ENCODE data around the gene CLCN6. TPM values are rescaled to one million over a fixed set of nuclear protein-coding genes. Genes with fewer than 3 reads are reported as not detected.

CLCN6 gene
- total and polyA plus RNA-seq, 2 donors from 2014 or later = 7.1 to 26.0 TPM

DNA sequence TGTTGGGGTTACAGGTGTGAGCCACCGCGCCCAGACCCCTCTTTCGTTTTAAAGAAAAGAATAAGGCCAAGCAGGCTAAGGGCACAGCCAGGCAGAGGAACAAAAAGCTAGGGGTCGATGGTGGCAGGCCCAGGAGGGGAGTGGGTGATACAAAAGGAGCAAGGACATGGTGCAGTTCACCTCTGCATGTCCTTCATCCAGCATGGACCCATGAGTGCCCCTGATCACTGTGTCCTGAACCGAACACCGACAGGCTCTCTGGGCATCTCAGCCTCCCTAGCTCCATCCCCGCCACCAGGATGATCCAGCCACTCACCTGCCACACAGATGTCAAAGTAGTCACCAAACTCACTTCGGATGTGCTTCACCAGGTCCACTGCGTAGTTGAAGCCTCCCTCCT, 6.1 kb upstream of the CLCN6 start:
- FAIRE-seq (no peak), DNase-seq (peak in 1 of 5 donors; percentile 38)
- intact Hi-C loops (cut with DNase I) = no loop called here
- Histone ChIP-seq H3K4me3 (ENCODE audit: low read length in 3 of 3) (no peak overlapping the region), H3K9ac (ENCODE audit: low read length in 3 of 3) (no peak overlapping the region), H3K36me3 (ENCODE audit: control insufficient read depth in 2 of 3, insufficient read depth in 3 of 3, low read length in 3 of 3) (peaks cover 0 to 30% (median 24%) of the 10 kb centered on the region in 3 donors), H3K27ac (ENCODE audit: low read depth in 2 of 2, low read length in 2 of 2) (no peak overlapping the region), H3K27me3 (ENCODE audit: control insufficient read depth, insufficient read depth, low read length) (no peaks in the 10 kb centered on the region), H3K9me3 (ENCODE audit: control insufficient read depth in 2 of 3, insufficient read depth in 1 of 3, low read length in 3 of 3) (no peaks in the 10 kb centered on the region), H3K4me1 (ENCODE audit: control insufficient read depth in 2 of 3, insufficient read depth in 2 of 3, low read depth in 1 of 3, low read length in 3 of 3) (peaks cover 11 to 46% (median 28%) of the 10 kb centered on the region in 3 donors)
- TF ChIP-seq, protein P1, sequence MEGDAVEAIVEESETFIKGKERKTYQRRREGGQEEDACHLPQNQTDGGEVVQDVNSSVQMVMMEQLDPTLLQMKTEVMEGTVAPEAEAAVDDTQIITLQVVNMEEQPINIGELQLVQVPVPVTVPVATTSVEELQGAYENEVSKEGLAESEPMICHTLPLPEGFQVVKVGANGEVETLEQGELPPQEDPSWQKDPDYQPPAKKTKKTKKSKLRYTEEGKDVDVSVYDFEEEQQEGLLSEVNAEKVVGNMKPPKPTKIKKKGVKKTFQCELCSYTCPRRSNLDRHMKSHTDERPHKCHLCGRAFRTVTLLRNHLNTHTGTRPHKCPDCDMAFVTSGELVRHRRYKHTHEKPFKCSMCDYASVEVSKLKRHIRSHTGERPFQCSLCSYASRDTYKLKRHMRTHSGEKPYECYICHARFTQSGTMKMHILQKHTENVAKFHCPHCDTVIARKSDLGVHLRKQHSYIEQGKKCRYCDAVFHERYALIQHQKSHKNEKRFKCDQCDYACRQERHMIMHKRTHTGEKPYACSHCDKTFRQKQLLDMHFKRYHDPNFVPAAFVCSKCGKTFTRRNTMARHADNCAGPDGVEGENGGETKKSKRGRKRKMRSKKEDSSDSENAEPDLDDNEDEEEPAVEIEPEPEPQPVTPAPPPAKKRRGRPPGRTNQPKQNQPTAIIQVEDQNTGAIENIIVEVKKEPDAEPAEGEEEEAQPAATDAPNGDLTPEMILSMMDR (IDR thresholded peaks at IDR 0.05; ENCODE audit: borderline replicate concordance, extremely low read depth, insufficient read depth) = no peak

DNA sequence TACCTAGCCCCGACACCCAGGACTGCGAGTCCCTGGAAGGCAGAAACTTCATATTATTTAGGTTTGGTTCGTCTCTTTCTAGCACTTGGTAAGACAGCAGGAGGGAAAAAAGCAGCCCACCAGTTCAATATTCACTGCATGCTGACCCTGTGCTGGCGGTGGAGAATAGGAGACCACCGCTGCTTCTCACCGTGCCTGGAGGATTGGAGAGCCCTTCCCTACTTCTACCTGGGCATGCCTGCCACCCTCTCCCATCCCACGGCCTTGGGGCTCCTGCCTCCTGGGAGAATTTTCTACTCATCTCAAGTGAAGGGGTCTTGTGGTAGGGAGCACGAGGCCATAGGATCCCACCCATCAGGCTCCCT, 5.6 kb upstream of the CLCN6 start:
- intact Hi-C loops (cut with DNase I) = no loop called here
- H3K9me3 ChIP-seq (ENCODE audit: control insufficient read depth in 2 of 3, insufficient read depth in 1 of 3, low read length in 3 of 3) = no peaks in the 10 kb centered on the region
- peaks cover 0 to 25% (median 19%) of the 10 kb centered on the region in 3 donors for H3K36me3 ChIP-seq (ENCODE audit: control insufficient read depth in 2 of 3, insufficient read depth in 3 of 3, low read length in 3 of 3)
- H3K27me3 ChIP-seq (ENCODE audit: control insufficient read depth, insufficient read depth, low read length) = no peaks in the 10 kb centered on the region
- FAIRE-seq = no peak
- TF ChIP-seq, protein P1 (IDR thresholded peaks at IDR 0.05; ENCODE audit: borderline replicate concordance, extremely low read depth, insufficient read depth) = no peak
- no peak overlapping the region for H3K27ac ChIP-seq (ENCODE audit: low read depth in 2 of 2, low read length in 2 of 2)
- no peak for DNase-seq
- no peak overlapping the region for H3K9ac ChIP-seq (ENCODE audit: low read length in 3 of 3)
- H3K4me3 ChIP-seq (ENCODE audit: low read length in 3 of 3) = no peak overlapping the region
- H3K4me1 ChIP-seq (ENCODE audit: control insufficient read depth in 2 of 3, insufficient read depth in 2 of 3, low read depth in 1 of 3, low read length in 3 of 3) = peaks cover 11 to 46% (median 28%) of the 10 kb centered on the region in 3 donors

DNA sequence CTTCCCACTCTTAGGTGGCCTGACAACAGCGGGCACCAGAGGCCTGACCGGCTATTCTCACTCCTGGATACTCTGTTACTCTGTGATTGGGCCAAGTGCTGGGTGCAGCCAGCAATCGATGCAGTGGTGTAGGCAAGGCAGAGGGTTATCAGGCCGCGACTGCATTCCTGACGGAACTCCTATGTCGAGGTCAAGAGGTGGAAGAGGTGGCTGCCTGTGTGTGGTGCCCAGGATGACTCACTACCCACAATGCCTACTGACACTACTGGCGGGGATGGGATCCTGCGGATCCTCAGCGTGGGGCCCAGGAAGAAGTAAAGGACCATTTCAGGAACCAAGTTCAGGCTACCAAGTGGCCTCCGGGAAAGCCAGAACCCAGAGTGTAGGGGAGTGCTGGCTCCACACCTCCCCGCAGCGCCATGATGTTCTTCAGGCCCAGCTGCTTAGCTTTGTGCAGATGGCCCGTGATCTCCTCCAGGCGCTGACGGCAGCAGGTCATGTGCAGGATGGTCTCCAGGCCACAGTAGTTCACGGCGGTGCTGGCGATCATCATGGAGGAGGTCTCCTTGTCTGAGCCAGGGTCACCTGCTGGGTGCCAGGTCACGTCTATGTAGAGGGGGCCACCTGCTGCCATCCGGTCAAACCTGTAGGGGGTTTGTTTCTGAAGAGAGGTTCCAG, 5.1 kb upstream of the CLCN6 start:
- no peak overlapping the region for H3K27ac ChIP-seq (ENCODE audit: low read depth in 2 of 2, low read length in 2 of 2)
- intact Hi-C loops (cut with DNase I) = no loop called here
- peaks cover 0 to 20% (median 16%) of the 10 kb centered on the region in 3 donors for H3K36me3 ChIP-seq (ENCODE audit: control insufficient read depth in 2 of 3, insufficient read depth in 3 of 3, low read length in 3 of 3)
- peaks cover 11 to 41% (median 25%) of the 10 kb centered on the region in 3 donors for H3K4me1 ChIP-seq (ENCODE audit: control insufficient read depth in 2 of 3, insufficient read depth in 2 of 3, low read depth in 1 of 3, low read length in 3 of 3)
- peak in 2 of 5 donors; percentile 41 to 77 for DNase-seq
- no peaks in the 10 kb centered on the region for H3K9me3 ChIP-seq (ENCODE audit: control insufficient read depth in 2 of 3, insufficient read depth in 1 of 3, low read length in 3 of 3)
- FAIRE-seq = no peak
- no peak overlapping the region for H3K9ac ChIP-seq (ENCODE audit: low read length in 3 of 3)
- TF ChIP-seq, protein P1 (IDR thresholded peaks at IDR 0.05; ENCODE audit: borderline replicate concordance, extremely low read depth, insufficient read depth) = no peak
- no peak overlapping the region for H3K4me3 ChIP-seq (ENCODE audit: low read length in 3 of 3)
- no peaks in the 10 kb centered on the region for H3K27me3 ChIP-seq (ENCODE audit: control insufficient read depth, insufficient read depth, low read length)
